ENCODE results near the gene CABP1.
"Not testable (repeated sequence)": the region's sequence is repeated elsewhere in the genome, so short reads cannot be mapped to it uniquely, and the experiment has no call there.

Gene CABP1

GRCh38 chr12:120666571-120667390 lies 26.4 kb downstream of the CABP1 start:
- no peak overlapping the region for H3K4me3 ChIP-seq (ENCODE audit: control insufficient read depth, low read depth, low read length)
- no peak for DNase-seq (ENCODE audit: low read depth)

GRCh38 chr12:120668091-120668867 lies 27.9 kb downstream of the CABP1 start:
- DNase-seq (ENCODE audit: low read depth), result no peak
- no peak overlapping the region for H3K4me3 ChIP-seq (ENCODE audit: control insufficient read depth, low read depth, low read length)
- TF ChIP-seq CTCF (conservative IDR thresholded peaks at IDR 0.05; ENCODE audit: control insufficient read depth, insufficient read depth, low read depth, low read length), result no peak

More at GRCh38 chr12:120666571-120667390, 26.4 kb downstream of the CABP1 start:
- TF ChIP-seq CTCF (conservative IDR thresholded peaks at IDR 0.05; ENCODE audit: control insufficient read depth, insufficient read depth, low read depth, low read length), result no peak

GRCh38 chr12:120668868-120669840 lies 28.7 kb downstream of the CABP1 start:
- peak; percentile 33 for DNase-seq (ENCODE audit: low read depth)
- no peak overlapping the region for H3K4me3 ChIP-seq (ENCODE audit: control insufficient read depth, low read depth, low read length)
- no peak for TF ChIP-seq CTCF (conservative IDR thresholded peaks at IDR 0.05; ENCODE audit: control insufficient read depth, insufficient read depth, low read depth, low read length)

GRCh38 chr12:120670237-120670636 lies 29.8 kb downstream of the CABP1 start:
- DNase-seq (ENCODE audit: low read depth); H3K4me3 ChIP-seq (ENCODE audit: control insufficient read depth, low read depth, low read length): not testable (repeated sequence)

- no peak overlapping the region for H3K4me3 ChIP-seq (ENCODE audit: control insufficient read depth, low read depth, low read length)
- no peak for DNase-seq (ENCODE audit: low read depth)
- no peak for TF ChIP-seq CTCF (conservative IDR thresholded peaks at IDR 0.05; ENCODE audit: control insufficient read depth, insufficient read depth, low read depth, low read length)
These were observed 30.2 kb downstream of the CABP1 start for GRCh38 chr12:120670667-120671066.

GRCh38 chr12:120674097-120674636 lies 33.7 kb downstream of the CABP1 start:
- no peak overlapping the region for H3K4me3 ChIP-seq (ENCODE audit: control insufficient read depth, low read depth, low read length)
- no peak for DNase-seq (ENCODE audit: low read depth)
- TF ChIP-seq CTCF (conservative IDR thresholded peaks at IDR 0.05; ENCODE audit: control insufficient read depth, insufficient read depth, low read depth, low read length), result no peak
